Measurements from ENCODE around the gene EGR4.

The EGR4 gene

DNA sequence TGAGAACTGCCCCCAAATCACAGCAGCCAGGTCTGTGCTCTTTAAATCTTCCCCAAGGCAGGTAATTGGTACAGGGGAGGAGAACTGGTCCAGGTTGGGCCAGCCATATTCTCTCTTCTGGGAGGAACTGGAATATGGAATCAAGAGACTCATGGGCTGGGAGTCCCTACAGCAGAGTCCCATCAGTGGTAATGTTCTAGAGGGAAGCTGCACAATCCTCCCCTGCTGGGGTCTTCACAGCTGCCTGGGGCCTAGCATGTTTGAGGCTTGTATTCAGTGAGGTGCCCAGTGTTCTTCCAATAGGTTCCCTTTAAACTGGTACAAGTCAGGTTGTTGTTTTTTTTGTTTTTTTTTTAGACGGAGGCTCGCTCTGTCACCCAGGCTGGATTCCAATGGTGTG, 21.1 kb upstream of the EGR4 start:
- H3K4me1 ChIP-seq = peaks cover 0 to 6% (median 0%) of the 10 kb centered on the region in 10 experiments; a peak in 1 of 20 replicates
- no peaks in the 10 kb centered on the region for H3K36me3 ChIP-seq
- H3K27ac ChIP-seq = no peak overlapping the region
- no peak overlapping the region for H3K9ac ChIP-seq
- no peak for TF ChIP-seq Cebpa-rat (IDR thresholded peaks at IDR 0.05)
- H4K20me1 ChIP-seq = no peaks in the 10 kb centered on the region
- no peaks in the 10 kb centered on the region for H3K27me3 ChIP-seq
- H3K4me2 ChIP-seq = no peak overlapping the region
- H3K4me3 ChIP-seq = no peak overlapping the region
- 0 out of 22 replicates have a peak, but pooled peaks cover 0 to 3% (median 0%) of the 10 kb centered on the region in 11 experiments for H3K9me3 ChIP-seq (replicated peaks in 1 of 11)

DNA sequence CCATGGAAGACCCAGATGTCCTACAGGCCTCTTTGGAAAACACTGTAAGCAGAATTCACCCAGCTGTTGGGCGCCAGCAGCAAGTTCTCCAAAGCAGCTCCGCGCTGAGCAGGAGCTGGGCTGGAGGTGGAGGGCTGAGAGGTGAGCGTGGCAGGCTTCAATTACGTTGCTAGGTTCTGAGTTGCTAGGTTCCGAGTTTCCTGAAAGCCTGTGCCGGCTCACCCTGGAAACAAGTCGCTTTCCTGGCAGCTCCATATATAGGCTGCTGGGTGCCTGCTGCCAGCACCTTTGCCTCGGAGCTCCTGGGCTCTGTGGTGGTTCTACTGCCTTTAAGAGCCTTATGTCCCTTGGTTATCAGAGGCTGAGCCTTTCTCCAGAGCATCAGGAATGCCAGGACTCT, 14.4 kb upstream of the EGR4 start:
- H3K9me3 ChIP-seq (replicated peaks in 1 of 11) = 0 out of 22 replicates have a peak, but pooled peaks cover 0 to 3% (median 0%) of the 10 kb centered on the region in 11 experiments
- H3K27ac ChIP-seq = no peak overlapping the region
- H3K4me2 ChIP-seq = no peak overlapping the region
- no peak overlapping the region for H3K9ac ChIP-seq
- TF ChIP-seq Cebpa-rat (IDR thresholded peaks at IDR 0.05) = no peak
- H3K4me3 ChIP-seq = no peak overlapping the region
- no peaks in the 10 kb centered on the region for H3K27me3 ChIP-seq
- H3K36me3 ChIP-seq = no peaks in the 10 kb centered on the region
- H4K20me1 ChIP-seq = no peaks in the 10 kb centered on the region
- no peaks in the 10 kb centered on the region for H3K4me1 ChIP-seq

DNA sequence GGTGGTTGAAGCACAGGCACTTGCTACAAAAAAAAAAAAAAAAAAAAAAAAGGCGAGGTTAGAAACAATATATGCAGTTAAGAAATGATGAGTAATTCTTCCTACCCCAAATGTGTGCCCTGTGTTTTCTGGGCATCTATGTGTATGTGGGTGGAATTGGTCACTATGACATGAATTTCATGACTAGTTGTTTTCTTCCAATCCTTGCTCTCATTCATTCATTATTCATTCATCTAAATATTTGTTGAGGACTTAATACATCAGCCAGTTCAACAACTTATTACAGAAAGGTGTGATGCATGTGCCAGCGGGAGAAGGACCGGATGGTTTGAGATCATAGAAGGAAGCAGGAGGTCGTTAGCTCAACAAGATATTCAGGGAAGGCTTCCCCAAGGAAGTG, 8.3 kb upstream of the EGR4 start:
- Histone ChIP-seq H3K9ac (no peak overlapping the region), H3K4me3 (no peak overlapping the region), H3K4me1 (no peaks in the 10 kb centered on the region), H3K4me2 (no peak overlapping the region), H4K20me1 (no peaks in the 10 kb centered on the region), H3K27ac (no peak overlapping the region), H3K27me3 (peaks cover 0 to 1% (median 0%) of the 10 kb centered on the region in 11 experiments; a peak in 1 of 22 replicates), H3K36me3 (no peaks in the 10 kb centered on the region), H3K9me3 (replicated peaks in 1 of 11) (no peaks in the 10 kb centered on the region)
- no peak for TF ChIP-seq Cebpa-rat (IDR thresholded peaks at IDR 0.05)

DNA sequence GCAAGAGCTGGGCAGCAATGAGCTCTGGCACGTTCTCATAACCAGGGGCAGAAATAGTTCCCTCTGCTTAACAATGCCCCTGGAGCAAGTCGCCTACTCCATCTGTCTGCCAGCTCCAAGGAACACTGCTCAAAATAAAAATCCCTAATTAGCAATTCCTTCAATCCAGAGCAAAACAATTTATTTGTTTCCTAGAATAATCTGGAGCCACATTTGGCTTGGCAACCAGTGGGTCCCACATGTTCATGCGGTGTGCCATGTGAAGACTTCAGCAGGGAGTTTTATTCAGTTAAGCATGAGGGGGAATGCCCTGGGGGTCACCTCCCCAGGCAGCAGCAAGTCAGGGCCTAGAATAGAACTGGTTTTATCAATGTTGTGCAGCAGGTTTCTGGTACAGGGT, 7.6 kb upstream of the EGR4 start:
- Histone ChIP-seq H3K4me2 (0 out of 22 replicates have a peak overlapping the region, but pooled peaks of 1 of the 11 experiments have one; percentile 1), H3K27me3 (peaks cover 0 to 9% (median 0%) of the 10 kb centered on the region in 11 experiments; a peak in 3 of 22 replicates), H4K20me1 (no peaks in the 10 kb centered on the region), H3K4me3 (no peak overlapping the region), H3K36me3 (no peaks in the 10 kb centered on the region), H3K27ac (no peak overlapping the region), H3K9me3 (replicated peaks in 1 of 11) (no peaks in the 10 kb centered on the region), H3K9ac (no peak overlapping the region), H3K4me1 (no peaks in the 10 kb centered on the region)
- no peak for TF ChIP-seq Cebpa-rat (IDR thresholded peaks at IDR 0.05)

- H3K9ac ChIP-seq = no peak overlapping the region
- peaks cover 13 to 19% (median 15%) of the 10 kb centered on the region in 11 experiments for H3K9me3 ChIP-seq (replicated peaks in 1 of 11)
- peaks cover 13 to 37% (median 20%) of the 10 kb centered on the region in 11 experiments for H3K27me3 ChIP-seq
- H3K4me1 ChIP-seq = no peaks in the 10 kb centered on the region
- H3K4me3 ChIP-seq = no peak overlapping the region
- no peaks in the 10 kb centered on the region for H4K20me1 ChIP-seq
- no peaks in the 10 kb centered on the region for H3K36me3 ChIP-seq
- H3K27ac ChIP-seq = no peak overlapping the region
- TF ChIP-seq Cebpa-rat (IDR thresholded peaks at IDR 0.05) = no peak
- H3K4me2 ChIP-seq = no peak overlapping the region
Measured at GRCh38 chr2:73297586-73297985, 4.2 kb upstream of the EGR4 start.

GRCh38 chr2:73297151-73297559, 3.8 kb upstream of the EGR4 start:
- H4K20me1 ChIP-seq = no peaks in the 10 kb centered on the region
- H3K27ac ChIP-seq = no peak overlapping the region
- no peaks in the 10 kb centered on the region for H3K4me1 ChIP-seq
- no peak for TF ChIP-seq Cebpa-rat (IDR thresholded peaks at IDR 0.05)
- H3K36me3 ChIP-seq = no peaks in the 10 kb centered on the region
- peaks cover 17 to 23% (median 19%) of the 10 kb centered on the region in 11 experiments for H3K9me3 ChIP-seq (replicated peaks in 1 of 11)
- H3K27me3 ChIP-seq = peaks cover 17 to 41% (median 24%) of the 10 kb centered on the region in 11 experiments
- no peak overlapping the region for H3K4me2 ChIP-seq
- H3K9ac ChIP-seq = no peak overlapping the region
- no peak overlapping the region for H3K4me3 ChIP-seq

DNA sequence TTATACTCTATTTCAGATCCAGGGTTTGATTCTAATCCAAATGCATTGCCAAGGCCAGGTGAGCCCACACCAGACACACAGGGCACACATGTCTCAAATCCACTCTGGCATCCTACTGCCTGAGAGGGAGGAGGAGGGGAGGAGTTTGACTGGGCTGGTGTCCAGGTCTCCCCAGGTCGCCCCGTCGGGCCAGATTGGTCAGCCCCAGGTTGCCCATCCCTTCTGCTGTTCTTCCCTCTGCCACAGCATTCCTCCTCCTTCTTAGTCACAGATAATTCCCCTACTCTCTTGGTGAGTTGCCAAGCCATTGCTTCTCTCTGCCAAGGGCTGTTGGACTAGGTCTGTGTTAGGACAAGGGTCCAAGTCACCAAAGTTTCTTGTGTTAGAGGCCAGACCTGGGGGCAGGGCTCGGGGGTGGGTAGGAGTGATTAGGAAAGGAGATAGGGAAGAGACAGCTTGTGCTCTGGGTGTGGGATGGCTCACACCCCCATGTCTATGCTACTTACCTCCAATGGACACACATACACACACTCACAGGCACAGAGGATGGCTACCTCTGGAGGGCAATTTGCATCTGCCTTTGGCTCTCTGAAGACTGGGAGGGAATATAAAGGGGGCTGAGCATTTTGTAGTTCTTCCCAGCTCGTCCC, 2.5 kb upstream of the EGR4 start:
- TF ChIP-seq Cebpa-rat (IDR thresholded peaks at IDR 0.05) = no peak
- peaks cover 24 to 51% (median 34%) of the 10 kb centered on the region in 11 experiments for H3K27me3 ChIP-seq

DNA sequence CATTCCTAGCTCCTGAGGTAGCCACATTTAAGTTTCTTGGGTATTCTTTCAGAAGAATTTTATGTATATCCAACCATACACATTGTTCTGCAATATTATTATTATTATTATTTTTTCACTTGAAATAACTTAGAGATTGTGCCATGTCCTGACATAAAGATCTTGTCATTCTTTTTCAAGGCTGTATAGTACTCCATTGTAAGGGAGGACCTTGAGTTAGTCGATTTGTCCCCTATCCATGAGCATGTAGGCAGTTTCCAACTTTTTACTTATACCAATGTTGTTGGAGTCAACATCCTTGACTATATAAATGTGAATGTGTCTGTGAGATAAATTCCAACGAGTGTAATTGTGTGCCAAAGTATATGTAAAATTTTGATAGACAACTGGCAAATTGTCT, 891 bp upstream of the EGR4 start:
- Histone ChIP-seq H3K4me3 (no peak overlapping the region), H3K9me3 (replicated peaks in 1 of 11) (peaks cover 24 to 29% (median 26%) of the 10 kb centered on the region in 11 experiments), H4K20me1 (peaks cover 0 to 6% (median 0%) of the 10 kb centered on the region in 11 experiments; a peak in 1 of 22 replicates), H3K4me2 (no peak overlapping the region), H3K27ac (no peak overlapping the region), H3K4me1 (peaks cover 0 to 16% (median 14%) of the 10 kb centered on the region in 10 experiments; a peak in 16 of 20 replicates), H3K27me3 (peaks cover 24 to 51% (median 34%) of the 10 kb centered on the region in 11 experiments), H3K36me3 (no peaks in the 10 kb centered on the region), H3K9ac (no peak overlapping the region)
- TF ChIP-seq Cebpa-rat (IDR thresholded peaks at IDR 0.05) = no peak

More for the DNA sequence above, 2.5 kb upstream of the EGR4 start:
- H3K9me3 ChIP-seq (replicated peaks in 1 of 11) = peaks cover 24 to 29% (median 26%) of the 10 kb centered on the region in 11 experiments
- no peak overlapping the region for H3K27ac ChIP-seq
- H4K20me1 ChIP-seq = peaks cover 0 to 1% (median 0%) of the 10 kb centered on the region in 11 experiments; a peak in 1 of 22 replicates
- no peaks in the 10 kb centered on the region for H3K36me3 ChIP-seq
- no peak overlapping the region for H3K9ac ChIP-seq
- no peak overlapping the region for H3K4me2 ChIP-seq
- no peak overlapping the region for H3K4me3 ChIP-seq
- H3K4me1 ChIP-seq = peaks cover 0 to 10% (median 8%) of the 10 kb centered on the region in 10 experiments; a peak in 16 of 20 replicates

- Histone ChIP-seq H3K27ac (no peak overlapping the region), H3K4me2 (no peak overlapping the region), H3K27me3 (peaks cover 24 to 51% (median 34%) of the 10 kb centered on the region in 11 experiments), H3K36me3 (no peaks in the 10 kb centered on the region), H3K9me3 (replicated peaks in 1 of 11) (peaks cover 24 to 29% (median 26%) of the 10 kb centered on the region in 11 experiments), H3K4me1 (peaks cover 0 to 16% (median 14%) of the 10 kb centered on the region in 10 experiments; a peak in 16 of 20 replicates), H3K4me3 (no peak overlapping the region; a peak in 1 of 20 replicates), H3K9ac (no peak overlapping the region), H4K20me1 (peaks cover 0 to 6% (median 0%) of the 10 kb centered on the region in 11 experiments; a peak in 1 of 22 replicates)
- no peak for TF ChIP-seq Cebpa-rat (IDR thresholded peaks at IDR 0.05)
Measured at GRCh38 chr2:73292906-73293533, 328 bp downstream of the EGR4 start.
